ENCODE results near the gene AKAP3.

The AKAP3 gene

DNA sequence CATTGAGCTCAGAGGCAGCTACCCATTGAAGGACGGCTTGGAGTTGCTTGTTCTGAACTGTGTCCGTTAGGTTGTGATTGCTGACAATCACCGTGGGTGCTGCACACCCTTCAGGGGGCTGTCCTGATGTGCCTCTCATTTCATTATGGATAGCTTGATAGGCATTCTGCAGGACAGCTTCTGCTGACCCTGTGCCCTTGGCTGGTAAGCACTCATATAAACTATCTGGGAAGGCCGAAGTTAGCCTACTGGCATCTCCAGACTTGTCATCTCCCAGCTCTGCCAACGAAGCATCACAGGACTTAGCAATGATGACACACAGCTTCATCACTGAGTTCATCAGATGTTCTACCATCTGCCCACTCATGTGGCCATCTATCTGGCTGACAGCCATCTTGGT is 22.3 kb downstream of the AKAP3 start:
- TF ChIP-seq, protein P1, sequence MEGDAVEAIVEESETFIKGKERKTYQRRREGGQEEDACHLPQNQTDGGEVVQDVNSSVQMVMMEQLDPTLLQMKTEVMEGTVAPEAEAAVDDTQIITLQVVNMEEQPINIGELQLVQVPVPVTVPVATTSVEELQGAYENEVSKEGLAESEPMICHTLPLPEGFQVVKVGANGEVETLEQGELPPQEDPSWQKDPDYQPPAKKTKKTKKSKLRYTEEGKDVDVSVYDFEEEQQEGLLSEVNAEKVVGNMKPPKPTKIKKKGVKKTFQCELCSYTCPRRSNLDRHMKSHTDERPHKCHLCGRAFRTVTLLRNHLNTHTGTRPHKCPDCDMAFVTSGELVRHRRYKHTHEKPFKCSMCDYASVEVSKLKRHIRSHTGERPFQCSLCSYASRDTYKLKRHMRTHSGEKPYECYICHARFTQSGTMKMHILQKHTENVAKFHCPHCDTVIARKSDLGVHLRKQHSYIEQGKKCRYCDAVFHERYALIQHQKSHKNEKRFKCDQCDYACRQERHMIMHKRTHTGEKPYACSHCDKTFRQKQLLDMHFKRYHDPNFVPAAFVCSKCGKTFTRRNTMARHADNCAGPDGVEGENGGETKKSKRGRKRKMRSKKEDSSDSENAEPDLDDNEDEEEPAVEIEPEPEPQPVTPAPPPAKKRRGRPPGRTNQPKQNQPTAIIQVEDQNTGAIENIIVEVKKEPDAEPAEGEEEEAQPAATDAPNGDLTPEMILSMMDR (IDR thresholded peaks at IDR 0.05): no peak

DNA sequence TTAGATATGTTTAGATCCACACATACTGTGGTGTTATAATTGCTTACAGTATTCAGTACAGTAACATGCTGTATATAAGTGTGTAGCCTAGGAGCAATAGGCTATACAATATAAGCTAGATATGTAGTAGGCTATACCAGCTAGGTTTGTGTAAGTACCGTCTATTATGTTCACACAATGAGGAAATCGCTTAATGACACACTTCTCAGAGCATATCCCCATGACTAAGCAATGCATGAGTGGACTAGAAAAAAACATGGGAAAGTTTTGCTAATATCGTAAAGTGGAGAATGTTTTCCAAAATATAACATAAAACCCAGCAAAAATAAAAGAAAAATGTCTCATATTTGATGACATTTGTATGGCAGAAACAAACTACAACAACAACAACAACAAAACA is 27.3 kb downstream of the AKAP3 start:
- TF ChIP-seq, protein P1 (IDR thresholded peaks at IDR 0.05): no peak

DNA sequence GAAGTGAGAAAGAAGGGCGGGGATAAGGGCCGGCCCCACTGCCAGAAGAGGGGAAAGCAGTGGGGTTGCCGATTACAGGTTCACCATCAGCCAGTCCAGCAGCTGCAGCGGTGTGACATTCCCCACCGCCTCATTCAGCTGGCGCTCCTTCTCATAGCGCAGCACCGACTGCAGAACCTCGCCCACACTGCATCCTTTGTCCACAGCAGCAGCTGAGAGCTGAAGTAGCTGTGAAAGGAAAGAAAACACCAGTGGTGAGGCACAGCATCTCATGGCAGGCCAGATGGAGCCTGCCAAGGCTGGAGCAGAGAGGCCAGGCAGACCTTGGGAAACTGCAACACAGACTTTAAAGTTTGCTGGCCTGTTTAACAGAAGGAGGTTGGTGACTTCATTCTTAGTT is 33.2 kb downstream of the AKAP3 start:
- TF ChIP-seq, protein P1 (IDR thresholded peaks at IDR 0.05): no peak

DNA sequence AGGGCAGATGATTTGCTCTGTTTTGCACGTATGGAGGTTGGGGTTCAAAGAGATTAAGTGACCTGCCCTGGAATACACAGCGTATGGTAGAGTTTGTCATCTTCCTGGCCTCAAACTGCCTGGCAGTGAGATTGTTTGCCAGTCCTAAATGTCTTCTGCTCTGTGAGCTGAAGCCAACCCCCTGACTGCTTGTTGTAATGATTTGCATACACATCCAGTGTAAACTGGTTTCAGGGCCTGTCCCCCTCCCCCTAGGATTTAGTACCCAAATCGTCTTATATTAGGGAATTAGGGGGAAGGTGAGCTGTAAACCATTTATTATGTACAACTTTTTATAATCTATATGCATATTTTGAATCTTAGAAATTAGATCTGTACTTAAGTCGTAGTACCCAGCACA is 38.4 kb downstream of the AKAP3 start:
- TF ChIP-seq, protein P1 (IDR thresholded peaks at IDR 0.05): no peak

DNA sequence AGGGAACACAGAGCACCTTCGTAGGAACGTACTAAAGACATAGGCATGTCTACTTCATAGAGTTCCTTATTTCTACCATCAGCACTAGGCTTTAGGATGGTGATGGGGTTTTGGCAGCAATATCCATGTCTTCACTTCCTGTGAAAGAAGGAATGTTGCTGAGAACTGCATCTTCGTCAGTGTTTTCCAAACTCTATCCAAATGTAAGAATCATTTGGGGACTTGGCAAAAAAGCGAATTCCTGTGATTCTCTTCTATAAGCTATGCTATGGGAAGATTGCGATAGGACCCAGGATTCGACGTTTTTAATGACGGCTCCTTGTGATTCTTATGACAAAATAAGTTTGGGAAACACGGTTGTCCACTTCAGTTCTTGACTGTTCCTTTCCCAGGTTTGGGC is 39.8 kb downstream of the AKAP3 start:
- TF ChIP-seq, protein P1 (IDR thresholded peaks at IDR 0.05): no peak

DNA sequence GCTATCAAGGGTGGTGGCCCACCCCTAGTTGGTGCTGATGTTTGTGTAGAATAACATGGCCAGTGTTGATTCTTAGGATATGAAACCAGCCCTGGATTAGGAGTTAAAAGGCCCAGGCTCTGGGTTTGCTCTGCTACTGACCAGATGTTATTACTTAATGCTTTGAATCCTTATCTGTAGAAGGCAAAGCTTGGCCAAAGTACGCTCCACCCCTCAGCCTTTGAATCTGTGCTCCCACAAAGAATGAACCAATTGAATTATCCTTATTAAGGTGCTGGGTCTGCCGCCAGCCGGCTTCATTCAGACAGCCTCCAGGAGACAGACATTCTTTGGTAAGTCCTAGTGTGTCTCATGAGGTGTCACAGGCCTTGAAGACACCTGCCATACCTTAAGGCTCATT is 41.8 kb downstream of the AKAP3 start:
- TF ChIP-seq, protein P1 (IDR thresholded peaks at IDR 0.05): no peak

DNA sequence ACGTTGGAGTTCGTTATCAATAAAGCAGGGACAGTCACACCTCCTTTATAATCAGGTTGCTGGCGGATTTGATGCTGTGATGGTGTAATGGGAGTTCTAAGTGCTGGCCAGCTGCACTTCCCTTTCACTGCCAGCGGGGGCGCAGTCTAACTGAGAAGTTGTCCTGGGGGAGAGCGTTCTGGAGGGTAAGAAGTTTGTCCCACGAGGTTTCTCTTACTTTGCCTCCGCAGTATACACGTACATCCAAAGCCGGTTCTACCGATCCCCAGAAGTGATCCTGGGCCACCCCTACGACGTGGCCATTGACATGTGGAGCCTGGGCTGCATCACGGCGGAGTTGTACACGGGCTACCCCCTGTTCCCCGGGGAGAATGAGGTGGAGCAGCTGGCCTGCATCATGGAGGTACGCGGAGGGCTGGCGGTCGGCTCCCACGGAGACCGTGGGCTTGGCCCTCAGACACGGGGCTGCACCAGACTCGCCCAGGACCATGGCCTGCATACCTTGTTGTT is 44.1 kb downstream of the AKAP3 start:
- TF ChIP-seq, protein P1 (IDR thresholded peaks at IDR 0.05): peak; percentile 99

DNA sequence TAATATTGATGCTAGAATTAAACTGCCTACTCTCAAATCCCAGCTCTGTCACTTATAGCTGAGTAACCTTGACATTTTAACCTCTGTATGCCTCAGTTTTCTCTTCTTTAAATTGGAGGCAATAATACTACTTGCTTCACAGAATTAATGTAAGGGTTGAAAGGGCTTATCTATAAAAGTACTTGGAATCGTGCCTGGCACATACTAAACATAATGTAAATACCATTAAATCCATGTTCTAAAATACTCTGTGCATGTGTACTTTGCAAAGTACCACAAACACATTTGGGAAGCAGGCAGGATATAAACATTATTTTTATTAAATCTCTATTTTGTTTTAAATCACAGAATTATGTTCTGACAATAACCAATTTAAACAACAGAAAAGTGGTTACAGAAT is 44.9 kb downstream of the AKAP3 start:
- TF ChIP-seq, protein P1 (IDR thresholded peaks at IDR 0.05): no peak

Data from LNCAP (cell line).